OCI-LY1 (cell line): Measurements from ENCODE around the gene DDX21.
A peak's percentile ranks its signal among the peaks of the same experiment; 100 is the strongest.
"Not testable (repeated sequence)": the region's sequence is repeated elsewhere in the genome, so short reads cannot be mapped to it uniquely, and the experiment has no call there.

Experiments
- H2AFZ ChIP-seq: fragments of 200-600 bp; sonication (generic), shearing (Covaris generic); 2 replicates; pipeline ENCODE4 v1.6.0; 2014; ENCODE audit warnings: antibody characterized with exemption, mild to moderate bottlenecking, low read length
- H3F3A ChIP-seq: fragments of 200-600 bp; sonication (generic), shearing (Covaris generic); 2 replicates; pipeline ENCODE4 v1.6.0; 2014; ENCODE audit warnings: mild to moderate bottlenecking, antibody characterized with exemption, low read length, moderate library complexity; ENCODE audit not compliant: insufficient read depth
- H3K27ac ChIP-seq: fragments of 200-600 bp; sonication (generic); 2 replicates; pipeline ENCODE4 v1.5.1; 2014; ENCODE audit warnings: low read length, mixed run types, mild to moderate bottlenecking, low read depth; ENCODE audit not compliant: poor library complexity, severe bottlenecking
- H3K27me3 ChIP-seq: fragments of 200-600 bp; sonication (generic); 2 replicates; pipeline ENCODE4 v1.6.0; 2014; ENCODE audit warnings: antibody characterized with exemption, mild to moderate bottlenecking, low read length, moderate library complexity; ENCODE audit not compliant: insufficient read depth
- H3K36me3 ChIP-seq: fragments of 200-600 bp; sonication (generic); 2 replicates; pipeline ENCODE4 v1.6.1; 2014; ENCODE audit warnings: mild to moderate bottlenecking, antibody characterized with exemption, low read length, moderate library complexity, mixed read lengths; ENCODE audit not compliant: insufficient read depth
- H3K4me1 ChIP-seq: fragments of 200-600 bp; sonication (generic); 2 replicates; pipeline ENCODE4 v1.5.1; 2014; ENCODE audit warnings: mild to moderate bottlenecking, low read length, moderate library complexity; ENCODE audit not compliant: insufficient read depth, severe bottlenecking
- H3K4me2 ChIP-seq: fragments of 200-600 bp; sonication (generic), shearing (Covaris generic); 2 replicates; pipeline ENCODE4 v1.6.1; 2014; ENCODE audit warnings: low read length
- H3K4me3 ChIP-seq: fragments of 200-600 bp; sonication (generic); 2 replicates; pipeline ENCODE4 v1.5.1; 2014; ENCODE audit warnings: low read length, low read depth, mild to moderate bottlenecking, mixed read lengths; ENCODE audit not compliant: poor library complexity, severe bottlenecking
- H3K79me2 ChIP-seq: fragments of 200-600 bp; shearing (Covaris generic); 2 replicates; pipeline ENCODE4 v1.6.1; 2016; ENCODE audit warnings: mixed run types, low read length, mixed read lengths; ENCODE audit not compliant: insufficient read depth
- H3K9ac ChIP-seq: fragments of 200-600 bp; sonication (generic), shearing (Covaris generic); 2 replicates; pipeline ENCODE4 v1.6.1; 2014; ENCODE audit warnings: mild to moderate bottlenecking, low read length, mixed read lengths
- H3K9me2 ChIP-seq: fragments of 200-600 bp; sonication (generic), shearing (Covaris generic); 2 replicates; pipeline ENCODE4 v1.6.1; 2014; ENCODE audit warnings: low read depth, mild to moderate bottlenecking, low read length, mixed read lengths
- H3K9me3 ChIP-seq: fragments of 200-600 bp; shearing (Covaris generic); 2 replicates; pipeline ENCODE4 v1.6.1; 2014; ENCODE audit warnings: low read length, mixed read lengths
- H4K20me1 ChIP-seq: fragments of 200-600 bp; sonication (generic), shearing (Covaris generic); 2 replicates; pipeline ENCODE4 v1.6.0; 2016; ENCODE audit warnings: mild to moderate bottlenecking, low read length; ENCODE audit not compliant: insufficient read depth
- EZH2 ChIP-seq: fragments of 200-600 bp; sonication (generic), shearing (Covaris generic); IDR thresholded peaks from 2 replicates; pipeline ENCODE4 v1.8.0; 2017; ENCODE audit warnings: borderline replicate concordance, mixed run types, mild to moderate bottlenecking, antibody characterized with exemption, low read length, moderate library complexity, mixed read lengths
- TF ChIP-seq, protein P1 (sequence below): fragments of 200-600 bp; sonication (generic), shearing (Covaris generic); IDR thresholded peaks from 2 replicates; pipeline ENCODE4 v1.5.1; 2017; ENCODE audit warnings: mild to moderate bottlenecking, antibody characterized with exemption, low read length, moderate library complexity, mixed read lengths

Gene DDX21

DNA sequence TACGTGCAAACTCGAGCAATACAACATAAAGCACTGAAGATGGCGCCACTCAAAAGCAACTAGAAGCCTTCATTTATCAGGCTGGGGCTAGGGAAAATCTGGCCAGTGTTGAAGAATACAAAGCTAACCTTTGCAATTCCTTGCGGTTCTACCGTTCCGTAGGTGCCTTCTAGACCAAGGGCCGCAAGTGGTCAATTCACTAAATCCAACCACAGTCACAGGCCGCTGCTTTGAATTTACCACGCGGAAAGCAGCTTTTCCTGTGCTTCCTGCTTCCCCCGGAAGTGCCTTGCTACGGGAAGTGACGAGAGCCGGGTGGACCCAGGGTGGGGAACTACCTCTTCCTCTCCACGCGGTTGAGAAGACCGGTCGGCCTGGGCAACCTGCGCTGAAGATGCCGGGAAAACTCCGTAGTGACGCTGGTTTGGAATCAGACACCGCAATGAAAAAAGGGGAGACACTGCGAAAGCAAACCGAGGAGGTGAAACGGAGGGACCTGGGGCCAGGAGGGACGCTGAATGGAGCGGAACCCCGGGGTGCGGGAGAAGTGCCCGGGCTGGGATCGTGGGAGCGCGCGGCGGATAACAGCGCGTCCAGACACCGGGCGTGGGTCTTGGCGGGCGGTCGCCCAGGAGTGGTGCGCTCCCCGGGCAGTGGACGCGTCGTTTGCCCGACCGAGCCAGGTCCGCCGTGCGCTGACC lies at the start of gene DDX21:
DDX21 (plus strand) TSS at position 339 of the 701 bp plus-strand sequence; CDS start at position 395, 56 bp downstream.
- peaks cover 45% of the 10 kb centered on the region for H3K36me3 ChIP-seq
- H2AFZ ChIP-seq, result no peak within 1 kb of the TSS
- H3F3A ChIP-seq, result no peaks in the 10 kb centered on the region
- H3K4me2 ChIP-seq, result peak within 1 kb of the TSS; percentile 99
- peak within 1 kb of the TSS; percentile 87 for H3K27ac ChIP-seq
- 0 out of 2 replicates have a peak, but pooled peaks cover 3% of the 10 kb centered on the region for H4K20me1 ChIP-seq
- peak within 1 kb of the TSS; percentile 91 for H3K9ac ChIP-seq
- peaks cover 47% of the 10 kb centered on the region for H3K79me2 ChIP-seq
- no peaks in the 10 kb centered on the region for H3K27me3 ChIP-seq
- peaks cover 38% of the 10 kb centered on the region for H3K4me1 ChIP-seq
- H3K4me3 ChIP-seq, result peak within 1 kb of the TSS; percentile 90
- H3K9me2 ChIP-seq, result no peaks in the 10 kb centered on the region
- TF ChIP-seq, protein P1, sequence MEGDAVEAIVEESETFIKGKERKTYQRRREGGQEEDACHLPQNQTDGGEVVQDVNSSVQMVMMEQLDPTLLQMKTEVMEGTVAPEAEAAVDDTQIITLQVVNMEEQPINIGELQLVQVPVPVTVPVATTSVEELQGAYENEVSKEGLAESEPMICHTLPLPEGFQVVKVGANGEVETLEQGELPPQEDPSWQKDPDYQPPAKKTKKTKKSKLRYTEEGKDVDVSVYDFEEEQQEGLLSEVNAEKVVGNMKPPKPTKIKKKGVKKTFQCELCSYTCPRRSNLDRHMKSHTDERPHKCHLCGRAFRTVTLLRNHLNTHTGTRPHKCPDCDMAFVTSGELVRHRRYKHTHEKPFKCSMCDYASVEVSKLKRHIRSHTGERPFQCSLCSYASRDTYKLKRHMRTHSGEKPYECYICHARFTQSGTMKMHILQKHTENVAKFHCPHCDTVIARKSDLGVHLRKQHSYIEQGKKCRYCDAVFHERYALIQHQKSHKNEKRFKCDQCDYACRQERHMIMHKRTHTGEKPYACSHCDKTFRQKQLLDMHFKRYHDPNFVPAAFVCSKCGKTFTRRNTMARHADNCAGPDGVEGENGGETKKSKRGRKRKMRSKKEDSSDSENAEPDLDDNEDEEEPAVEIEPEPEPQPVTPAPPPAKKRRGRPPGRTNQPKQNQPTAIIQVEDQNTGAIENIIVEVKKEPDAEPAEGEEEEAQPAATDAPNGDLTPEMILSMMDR, result peak; percentile 90
- TF ChIP-seq EZH2, result no peak
- no peaks in the 10 kb centered on the region for H3K9me3 ChIP-seq

DNA sequence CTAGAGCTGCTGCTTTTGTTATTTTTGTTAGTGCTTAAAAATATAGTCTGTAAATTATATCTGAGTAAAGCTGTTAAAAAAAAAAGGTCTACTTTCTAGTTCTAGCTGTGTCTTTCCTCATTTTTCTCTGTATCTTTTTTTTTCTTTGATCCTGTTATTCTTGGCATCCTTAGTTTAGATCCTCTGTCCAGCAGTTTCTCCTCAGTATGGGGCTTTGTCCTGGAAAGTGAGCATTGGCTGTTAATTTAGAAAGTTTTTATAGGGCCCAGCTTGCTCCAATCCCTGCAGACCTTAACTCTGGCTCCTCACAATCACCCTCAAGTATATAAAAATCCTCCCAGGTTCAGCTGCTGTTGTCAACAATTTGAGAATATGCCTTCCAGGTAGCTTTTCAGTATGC lies 31.4 kb upstream of the DDX21 start:
- Histone ChIP-seq H3K4me3 (no peak overlapping the region), H3K79me2 (no peaks in the 10 kb centered on the region), H3K27ac (no peak overlapping the region), H3K27me3 (no peaks in the 10 kb centered on the region), H4K20me1 (no peaks in the 10 kb centered on the region), H3F3A (no peaks in the 10 kb centered on the region), H3K4me1 (no peaks in the 10 kb centered on the region), H3K9me2 (no peaks in the 10 kb centered on the region), H2AFZ (no peak overlapping the region), H3K36me3 (peaks cover 43% of the 10 kb centered on the region), H3K9ac (no peak overlapping the region), H3K9me3 (no peaks in the 10 kb centered on the region), H3K4me2 (no peak overlapping the region)
- TF ChIP-seq, protein P1, result no peak
- TF ChIP-seq EZH2, result no peak

DNA sequence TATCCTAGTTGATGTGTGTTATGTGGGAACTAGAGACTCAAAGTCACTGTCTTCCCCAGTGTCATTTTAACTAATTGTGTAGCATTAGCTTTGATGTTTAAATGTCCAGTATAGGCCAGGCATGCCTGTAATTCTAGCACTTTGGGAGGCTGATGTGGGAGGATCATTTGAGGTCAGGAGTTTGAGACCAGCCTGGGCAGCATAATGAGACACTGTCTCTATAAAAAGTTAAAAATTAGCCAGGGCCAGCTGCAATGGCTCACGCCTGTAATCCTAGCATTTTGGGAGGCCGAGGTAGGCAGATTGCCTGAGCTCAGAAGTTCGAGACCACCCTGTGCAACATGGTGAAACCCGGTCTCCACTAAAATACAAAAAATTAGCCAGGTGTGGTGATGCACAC lies 30.5 kb upstream of the DDX21 start:
- no peak overlapping the region for H3K9ac ChIP-seq
- peaks cover 40% of the 10 kb centered on the region for H3K36me3 ChIP-seq
- no peak overlapping the region for H2AFZ ChIP-seq
- no peaks in the 10 kb centered on the region for H3K9me3 ChIP-seq
- H3K79me2 ChIP-seq, result no peaks in the 10 kb centered on the region
- H3K9me2 ChIP-seq, result no peaks in the 10 kb centered on the region
- no peaks in the 10 kb centered on the region for H4K20me1 ChIP-seq
- no peak overlapping the region for H3K27ac ChIP-seq
- H3K4me3 ChIP-seq, result no peak overlapping the region
- H3K27me3 ChIP-seq, result no peaks in the 10 kb centered on the region
- H3F3A ChIP-seq, result no peaks in the 10 kb centered on the region
- no peaks in the 10 kb centered on the region for H3K4me1 ChIP-seq
- H3K4me2 ChIP-seq, result no peak overlapping the region
- TF ChIP-seq EZH2, result no peak
- TF ChIP-seq, protein P1, result no peak

DNA sequence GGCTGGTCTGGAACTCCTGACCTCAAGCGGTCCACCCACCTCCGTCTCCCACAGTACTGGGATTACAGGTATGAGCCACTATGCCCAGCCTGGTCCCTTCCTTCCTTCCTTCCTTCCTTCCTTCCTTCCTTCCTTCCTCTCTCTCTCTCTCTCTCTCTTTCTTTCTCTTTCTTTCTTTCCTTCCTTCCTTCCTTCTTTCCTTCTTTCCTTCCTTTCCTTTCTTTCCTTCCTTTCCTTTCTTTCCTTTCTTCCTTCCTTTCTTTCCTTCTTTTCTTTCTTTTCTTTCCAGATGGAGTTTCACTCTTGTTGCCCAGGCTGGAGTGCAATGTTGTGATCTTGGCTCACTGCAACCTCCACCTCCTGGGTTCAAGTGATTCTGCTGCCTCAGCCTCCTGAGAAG lies 26.8 kb upstream of the DDX21 start:
- not testable (repeated sequence) for H3K79me2 ChIP-seq, H3K4me1 ChIP-seq, H3K4me3 ChIP-seq, H3K9ac ChIP-seq, H3F3A ChIP-seq, H3K9me2 ChIP-seq, H3K27ac ChIP-seq, H3K9me3 ChIP-seq, H3K27me3 ChIP-seq, H3K4me2 ChIP-seq, H2AFZ ChIP-seq, H4K20me1 ChIP-seq
- peaks cover 49% of the 10 kb centered on the region for H3K36me3 ChIP-seq

DNA sequence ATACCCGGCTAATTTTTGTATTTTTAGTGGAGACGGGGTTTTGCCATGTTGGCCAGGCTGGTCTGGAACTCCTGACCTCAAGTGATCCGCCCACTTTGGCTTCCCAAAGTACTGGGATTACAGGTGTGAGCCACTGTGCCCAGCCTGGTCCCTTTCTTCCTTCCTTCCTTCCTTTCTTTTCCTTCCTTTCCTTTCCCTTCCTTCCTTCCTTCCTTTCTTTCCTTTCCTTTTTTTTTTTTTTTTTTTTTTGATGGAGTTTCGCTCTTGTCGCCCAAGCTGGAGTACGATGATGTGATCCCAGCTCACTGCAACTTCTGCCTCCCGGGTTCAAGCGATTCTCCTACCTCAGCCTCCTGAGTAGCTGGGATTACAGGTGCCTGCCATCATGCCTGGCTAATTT lies 26.1 kb upstream of the DDX21 start:
- H3K79me2 ChIP-seq, H3K27ac ChIP-seq, H3F3A ChIP-seq, H3K27me3 ChIP-seq, H4K20me1 ChIP-seq, H3K9ac ChIP-seq, H3K4me1 ChIP-seq, H3K9me2 ChIP-seq, H3K4me2 ChIP-seq, H3K9me3 ChIP-seq, H2AFZ ChIP-seq, H3K4me3 ChIP-seq: not testable (repeated sequence)
- peaks cover 52% of the 10 kb centered on the region for H3K36me3 ChIP-seq
